UCSD-AML1 (cell line): ENCODE data around the gene PLEK.
"Not testable (repeated sequence)": the region's sequence is repeated elsewhere in the genome, so short reads cannot be mapped to it uniquely, and the experiment has no call there.

Experiments
- DNase-seq: peaks from one replicate; lab custom pipeline; 2025; ENCODE audit not compliant: unreplicated experiment; lab: John Stamatoyannopoulos, UW

Gene PLEK

GRCh38 chr2:68438455-68439303, 73.6 kb downstream of the PLEK start:
- DNase-seq = peak; percentile 30

GRCh38 chr2:68441179-68441993, 76.3 kb downstream of the PLEK start:
- DNase-seq = peak; percentile 69

- no peak for DNase-seq
Observed at GRCh38 chr2:68441994-68442322, 76.9 kb downstream of the PLEK start.

- DNase-seq = not testable (repeated sequence)
Observed at GRCh38 chr2:68446425-68446824, 81.3 kb downstream of the PLEK start.
